ENCODE measurements around the gene LY9.

GRCh38 chr1:160858097-160858496 lies 62.1 kb downstream of the LY9 start:
- peak; percentile 24 for TF ChIP-seq EP300 (IDR thresholded peaks at IDR 0.05; ENCODE audit: low read depth)
- no peak for TF ChIP-seq CTCF (IDR thresholded peaks at IDR 0.05)
- TF ChIP-seq POLR2A (IDR thresholded peaks at IDR 0.05), result no peak
- TF ChIP-seq POLR2AphosphoS5 (IDR thresholded peaks at IDR 0.05), result peak; percentile 31 to 72 (median 53)
